ENCODE data around the gene HSBP1L1.

HSBP1L1 gene

DNA sequence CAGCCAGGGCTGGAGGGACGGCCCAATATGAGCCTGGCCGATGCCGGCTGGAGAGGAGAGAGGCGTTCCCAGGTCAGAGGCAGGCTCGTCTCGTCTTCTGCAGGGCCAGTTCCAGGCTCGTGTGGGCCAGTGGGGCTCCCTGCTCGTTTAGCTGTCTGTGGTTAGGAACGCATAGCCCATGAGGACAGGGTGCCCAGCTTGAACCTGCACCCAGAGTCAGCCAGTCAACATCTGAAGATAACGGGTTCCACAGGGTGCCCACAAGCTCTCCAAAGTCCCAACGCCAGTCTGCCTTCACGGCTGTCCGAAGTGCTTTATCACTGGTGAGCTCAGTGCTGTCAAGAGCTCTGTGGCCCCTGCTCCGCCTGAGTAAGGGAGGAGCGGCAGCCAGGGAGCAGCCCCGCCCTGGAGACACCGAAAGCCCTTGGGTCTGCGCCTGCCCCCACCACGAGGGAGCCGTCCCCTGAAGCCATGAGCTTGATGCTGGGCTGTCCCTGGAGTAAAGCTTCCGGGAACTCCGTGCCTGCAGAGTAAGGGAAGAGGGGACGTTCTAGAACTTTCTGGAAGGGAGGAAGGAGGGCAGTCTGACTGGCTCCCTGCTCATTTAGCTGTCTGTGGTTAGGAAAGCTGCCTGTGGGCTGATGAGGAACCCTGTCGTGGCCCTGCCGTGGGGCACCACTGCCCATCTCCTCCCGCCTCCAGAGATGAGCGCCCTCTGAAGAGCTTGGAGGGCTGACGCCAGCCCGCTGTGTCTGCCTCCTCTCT, 2.7 kb upstream of the HSBP1L1 start:
- no peak for DNase-seq

DNA sequence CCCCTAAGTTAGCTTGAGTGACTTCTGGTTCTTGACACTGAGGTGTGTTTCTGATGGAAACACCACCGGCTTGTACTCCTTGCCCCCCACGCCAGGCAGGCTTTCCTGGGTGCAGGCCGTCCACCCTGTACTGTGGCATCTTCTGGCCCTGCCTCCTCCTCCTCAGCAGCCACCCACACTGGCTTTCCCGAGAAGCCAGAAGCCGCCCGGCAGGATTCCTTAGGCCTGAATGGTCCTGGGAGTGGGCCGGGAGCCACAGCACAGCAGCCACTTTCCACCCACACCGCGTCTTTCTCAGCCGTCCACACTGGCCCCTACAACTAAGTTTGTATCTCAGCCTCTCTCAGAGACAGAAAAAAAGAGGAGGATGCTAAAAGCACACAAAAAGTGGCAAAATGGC, 2.1 kb upstream of the HSBP1L1 start:
- DNase-seq = no peak

DNA sequence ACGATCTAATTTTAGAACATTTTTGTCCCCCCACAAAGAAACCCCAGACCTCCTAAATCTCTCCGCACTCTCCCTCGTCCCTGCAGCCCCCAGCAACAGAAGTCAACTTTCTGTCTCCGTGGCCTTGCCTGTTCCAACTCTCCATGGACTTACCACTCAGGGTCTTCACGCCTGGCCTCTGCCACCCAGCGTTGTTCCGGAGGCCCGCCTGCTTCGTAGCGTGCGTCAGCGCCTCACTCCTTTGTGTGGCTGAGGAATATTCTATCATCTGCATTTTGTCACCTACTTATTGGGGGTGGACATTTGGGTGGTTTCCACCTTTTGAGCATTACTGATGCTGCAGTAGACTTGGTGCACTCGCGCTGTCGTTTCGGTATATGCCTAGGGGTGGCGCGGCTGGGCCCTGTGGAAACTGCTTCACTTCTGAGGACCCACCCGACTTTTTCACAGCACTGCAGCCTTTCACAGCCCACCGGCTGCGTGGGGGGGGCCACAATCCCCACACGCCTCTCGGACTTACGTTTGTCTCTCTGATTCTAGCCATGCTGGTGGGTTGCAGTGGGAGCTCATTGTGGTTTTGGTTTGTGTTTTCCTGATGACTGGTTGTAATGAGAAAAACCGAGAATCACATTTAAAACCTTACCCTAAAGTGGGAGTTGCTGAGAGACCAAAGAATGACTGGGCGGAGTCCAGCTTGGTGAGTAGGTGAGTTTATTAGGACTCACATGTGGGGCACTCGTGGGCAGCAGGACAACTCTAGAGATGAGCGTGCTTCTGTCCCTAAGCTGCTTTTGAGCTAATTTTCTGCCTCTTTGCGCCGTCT, 1.4 kb upstream of the HSBP1L1 start:
- no peak for DNase-seq

DNA sequence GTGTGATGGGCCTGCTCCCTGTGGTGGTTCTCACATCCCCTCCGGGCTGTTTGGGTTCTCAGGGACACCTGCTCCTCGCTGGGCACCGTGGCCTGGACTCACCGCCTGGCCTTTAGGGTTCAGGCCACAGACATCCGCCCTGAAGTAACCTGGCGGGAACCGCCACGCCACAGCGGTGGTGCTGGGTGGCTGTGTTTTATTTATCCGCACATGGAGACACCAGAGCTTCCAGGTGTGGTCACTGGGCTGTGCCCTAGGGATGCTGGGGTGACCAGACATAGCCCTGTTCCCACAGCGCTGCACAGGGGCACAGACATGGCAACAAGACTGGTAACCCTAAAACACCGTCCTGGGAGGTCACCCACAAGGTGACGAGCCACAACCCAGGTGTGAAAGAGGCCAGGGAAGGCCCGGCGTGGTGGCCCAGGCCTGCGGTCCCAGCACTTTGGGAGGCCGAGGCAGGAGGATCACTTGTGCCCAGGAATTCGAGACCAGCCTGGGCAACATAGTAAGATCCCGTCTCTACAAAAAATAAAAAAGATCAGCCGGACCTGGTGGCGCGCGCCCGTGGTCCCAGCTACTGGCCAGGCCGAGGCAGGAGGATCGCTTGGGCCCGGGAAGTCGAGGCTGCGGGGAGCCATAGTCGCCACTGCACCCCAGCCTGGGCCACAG, 649 bp upstream of the HSBP1L1 start:
- DNase-seq = no peak

DNA sequence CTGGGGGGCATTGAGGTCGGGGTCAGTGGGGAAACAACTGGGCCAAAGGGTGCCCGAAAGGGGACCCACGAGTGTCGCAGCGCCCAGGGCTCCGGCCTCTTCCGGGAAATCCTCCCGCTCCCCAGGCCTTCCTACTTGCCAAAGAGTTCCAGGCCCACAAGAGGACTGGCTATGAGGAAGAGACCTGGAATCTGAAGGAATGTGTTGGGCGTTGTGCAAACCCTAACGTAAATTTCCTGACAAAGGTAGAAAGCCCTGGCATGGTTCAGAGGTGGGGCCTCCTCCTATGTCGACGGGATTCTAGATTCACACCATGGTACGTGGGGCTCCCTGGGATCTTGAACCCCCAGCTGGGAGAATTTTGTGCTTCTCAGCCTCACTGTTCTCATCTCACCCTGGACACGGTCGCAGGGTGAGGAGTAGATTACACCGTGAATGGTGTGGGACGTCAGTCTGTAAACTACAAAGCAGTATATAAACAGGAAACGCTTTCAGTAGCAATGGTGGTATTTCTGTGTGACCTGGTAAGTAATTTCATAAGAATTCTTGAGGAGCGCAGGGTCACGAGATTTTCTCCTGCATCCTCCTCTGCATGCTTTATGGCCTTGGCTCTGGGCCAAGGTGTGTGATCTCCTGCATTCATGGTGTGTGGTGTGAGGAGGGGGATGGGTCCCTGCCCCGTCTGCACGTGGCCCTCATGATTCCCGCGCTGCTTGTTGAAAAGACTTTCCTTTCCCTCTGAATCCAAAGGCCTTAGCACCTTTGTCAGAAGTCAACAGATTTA, 868 bp downstream of the HSBP1L1 start:
- DNase-seq = no peak

DNA sequence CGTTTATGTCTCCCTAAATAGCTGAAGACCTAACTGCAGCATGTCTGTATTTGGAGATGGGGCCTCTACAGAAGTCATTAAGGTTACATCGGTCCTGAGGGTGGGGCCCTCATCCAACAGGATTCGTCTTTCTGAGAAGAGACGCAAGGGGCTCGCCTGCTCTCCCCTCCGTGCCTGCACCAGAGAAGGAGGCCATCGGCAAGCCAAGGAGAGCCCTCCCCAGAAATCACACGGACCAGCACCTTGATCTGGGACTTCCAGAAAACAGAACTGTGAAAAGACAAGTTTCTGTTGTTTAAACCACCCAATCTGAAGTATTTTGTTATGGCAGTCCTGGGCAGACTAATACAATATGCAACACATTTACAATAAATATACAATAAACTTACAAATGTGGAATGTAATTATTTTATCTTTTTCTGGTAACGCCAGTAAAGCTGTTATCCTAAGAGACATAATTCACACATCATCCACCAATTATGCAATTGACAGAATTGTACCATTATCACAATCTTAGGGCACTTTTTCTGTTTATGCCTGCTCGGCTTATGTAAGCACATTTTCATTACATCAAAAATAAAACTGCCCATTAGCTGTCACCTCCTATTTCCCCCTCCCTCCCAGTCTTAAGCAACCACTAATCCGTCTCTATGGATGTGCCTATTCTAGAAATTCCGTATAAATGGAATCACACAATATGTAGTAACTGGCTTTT, 6.1 kb downstream of the HSBP1L1 start:
- no peak for DNase-seq

DNA sequence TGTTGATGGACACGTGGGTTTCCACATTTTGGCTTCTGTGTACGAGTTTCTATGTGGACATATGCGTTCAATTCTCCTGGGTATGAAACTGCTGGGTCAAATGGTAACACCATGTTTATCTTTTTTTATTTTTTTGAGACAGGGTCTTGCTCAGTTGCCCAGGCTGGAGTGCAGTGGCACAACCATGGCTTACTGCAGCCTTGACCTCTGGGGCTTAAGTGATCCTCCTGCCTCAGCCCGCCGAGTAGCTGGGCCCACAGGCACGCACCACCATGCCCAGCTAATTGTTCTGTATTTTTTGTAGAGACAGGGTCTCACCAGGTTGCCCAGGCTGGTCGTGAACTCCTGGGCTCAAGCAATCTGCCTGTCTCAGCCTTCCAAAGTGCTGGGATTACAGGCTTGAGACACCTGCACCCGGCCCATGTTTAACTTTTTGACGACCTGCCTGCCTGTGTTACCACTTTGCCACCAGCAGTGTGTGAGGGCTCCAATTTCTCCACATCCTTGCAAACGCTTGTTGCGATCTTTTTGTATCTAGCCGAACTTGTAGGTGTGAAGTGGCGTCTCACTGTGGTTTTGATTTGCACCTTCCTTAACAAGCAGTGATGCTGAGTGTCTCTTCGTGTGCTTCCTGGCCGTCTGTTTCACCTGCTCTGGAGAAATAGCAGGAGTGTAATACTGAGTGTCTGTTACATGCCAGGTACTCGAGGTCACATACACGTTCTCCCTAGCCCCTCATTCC, 6.9 kb downstream of the HSBP1L1 start:
- no peak for DNase-seq

DNA sequence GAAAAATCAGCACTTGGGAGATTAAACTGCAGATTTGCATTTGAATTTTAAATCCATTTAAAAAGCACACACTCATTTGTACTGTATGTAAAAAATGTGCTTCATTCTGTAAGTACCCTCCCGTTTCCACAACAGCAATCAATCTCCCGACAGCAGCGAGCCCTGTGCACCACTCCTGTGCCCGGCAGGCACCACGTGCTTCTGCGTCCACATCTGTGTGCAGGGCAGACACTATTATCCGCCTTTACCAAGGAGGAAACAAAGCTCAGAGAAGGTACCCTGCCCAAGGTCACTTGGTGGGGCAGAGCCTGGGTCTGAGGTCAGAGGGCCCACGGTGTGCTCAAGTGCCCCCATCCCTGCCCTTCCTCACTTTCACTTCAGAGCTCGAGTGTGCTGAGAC, 7.5 kb downstream of the HSBP1L1 start:
- DNase-seq = no peak

DNA sequence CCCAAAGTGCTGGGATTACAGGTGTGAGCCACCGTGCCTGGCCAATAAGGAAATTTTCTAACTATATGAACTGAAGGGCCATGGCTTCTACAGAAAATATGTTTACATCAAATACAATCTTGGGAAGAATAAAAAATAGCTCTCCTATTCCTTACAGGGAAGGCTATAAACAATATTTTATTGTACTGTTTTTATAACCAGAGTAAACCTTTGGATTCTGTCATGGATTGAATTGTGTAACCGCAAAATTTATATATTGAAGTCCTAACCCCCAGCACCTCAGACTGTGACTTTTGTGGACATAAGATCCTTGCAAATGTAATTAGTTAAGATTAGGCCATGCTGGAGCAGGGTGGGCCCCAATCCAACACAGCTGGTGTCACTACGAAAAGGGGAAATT, 8.3 kb downstream of the HSBP1L1 start:
- DNase-seq = no peak

DNA sequence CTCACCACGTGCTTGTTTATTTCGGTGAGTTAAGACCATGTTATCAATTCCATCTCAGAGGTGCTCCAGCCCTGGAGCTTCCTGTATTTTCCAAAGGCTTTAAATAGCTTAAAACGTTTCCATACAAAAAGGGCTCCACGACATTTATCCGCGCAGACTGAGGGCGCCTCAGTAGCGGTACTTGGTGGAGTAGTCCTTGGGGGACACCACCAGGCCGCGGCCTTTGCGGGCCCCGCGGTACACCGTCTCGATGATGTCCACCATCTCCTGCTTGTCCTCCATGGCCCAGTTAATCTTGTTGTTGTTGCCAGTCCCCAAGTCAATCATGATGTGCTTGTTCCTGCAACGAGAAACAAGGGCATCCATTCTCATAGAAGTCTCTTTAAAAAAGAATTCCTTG, 9.1 kb downstream of the HSBP1L1 start:
- DNase-seq = no peak

DNA sequence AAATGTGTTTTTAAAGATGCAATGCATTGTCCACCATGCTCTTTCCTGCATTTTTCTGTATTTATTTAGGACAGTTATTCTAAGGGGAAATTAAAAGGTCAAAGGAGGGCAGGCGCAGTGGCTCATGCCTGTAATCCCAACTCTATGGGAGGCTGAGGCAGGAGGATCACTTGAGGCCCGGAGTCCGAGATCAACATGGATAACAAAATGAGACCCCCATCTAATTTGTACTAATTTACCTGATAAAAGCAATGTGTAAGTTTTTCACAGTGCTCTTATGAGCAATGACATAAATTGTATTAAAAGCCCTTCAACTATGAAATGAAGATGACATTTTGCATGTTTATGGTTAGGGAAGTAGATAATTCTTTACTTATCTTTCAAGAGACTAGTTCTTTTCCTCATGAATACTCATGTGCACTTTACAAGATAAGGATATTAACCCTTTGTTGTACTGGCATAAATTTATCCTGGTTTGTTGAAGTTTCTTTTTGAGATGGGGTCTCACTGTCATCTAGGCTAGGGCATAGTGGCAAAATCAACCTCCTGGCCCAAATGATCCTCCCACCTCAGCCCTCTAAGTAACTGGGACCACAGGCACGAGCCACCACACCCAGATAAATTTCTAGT, 9.7 kb downstream of the HSBP1L1 start:
- no peak for DNase-seq

DNA sequence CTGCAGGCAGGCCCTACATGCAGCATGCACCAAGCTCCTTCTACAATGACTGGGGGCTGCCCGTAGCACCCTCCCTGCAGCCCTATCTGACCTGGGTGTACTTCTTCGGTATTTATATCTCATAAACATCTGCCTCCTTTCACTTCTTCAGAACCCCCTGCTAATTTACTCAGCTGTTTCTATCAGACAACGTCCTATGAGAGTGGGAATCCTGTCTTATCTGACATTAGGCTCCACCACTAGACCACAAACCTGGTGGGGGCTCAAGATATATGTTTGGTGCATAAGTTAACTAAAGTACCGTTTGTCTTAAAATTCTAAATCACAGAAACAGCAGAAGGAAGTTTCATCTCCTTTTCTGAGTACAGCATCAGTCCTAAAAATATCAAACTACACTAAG, 10.6 kb downstream of the HSBP1L1 start:
- DNase-seq = no peak

DNA sequence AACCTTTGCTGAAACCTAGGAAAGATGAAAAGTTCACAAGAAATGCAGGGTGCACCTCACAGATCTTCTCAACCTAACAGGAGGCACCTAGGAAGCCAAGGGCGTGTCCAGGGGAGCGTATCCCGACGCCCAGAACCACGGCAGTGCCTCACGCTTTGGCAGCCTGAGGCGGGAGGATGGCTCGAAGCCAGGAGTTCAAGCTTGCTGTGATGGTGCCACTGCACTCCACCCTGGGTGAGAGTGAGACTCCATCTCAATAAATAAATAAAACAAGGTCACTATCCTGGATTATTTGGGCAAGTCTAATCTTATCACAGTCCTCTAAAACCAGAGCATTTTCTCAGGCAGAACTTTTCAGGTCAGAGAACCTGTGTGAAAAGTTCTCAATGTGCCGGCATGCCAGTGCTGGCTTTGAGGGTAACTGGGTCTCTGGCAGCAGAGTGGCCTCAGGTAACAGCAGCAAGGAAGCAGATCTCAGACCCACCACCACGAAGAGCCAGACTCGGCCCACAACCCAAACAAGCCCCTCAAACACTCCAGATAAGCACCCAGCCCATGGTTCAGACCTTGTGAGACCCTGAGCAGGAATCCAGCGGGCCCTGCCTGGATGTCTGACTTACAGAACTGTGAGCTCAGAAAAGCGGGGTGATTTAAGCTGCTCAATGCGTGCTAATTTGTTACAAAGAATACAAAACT, 11.7 kb downstream of the HSBP1L1 start:
- no peak for DNase-seq

DNA sequence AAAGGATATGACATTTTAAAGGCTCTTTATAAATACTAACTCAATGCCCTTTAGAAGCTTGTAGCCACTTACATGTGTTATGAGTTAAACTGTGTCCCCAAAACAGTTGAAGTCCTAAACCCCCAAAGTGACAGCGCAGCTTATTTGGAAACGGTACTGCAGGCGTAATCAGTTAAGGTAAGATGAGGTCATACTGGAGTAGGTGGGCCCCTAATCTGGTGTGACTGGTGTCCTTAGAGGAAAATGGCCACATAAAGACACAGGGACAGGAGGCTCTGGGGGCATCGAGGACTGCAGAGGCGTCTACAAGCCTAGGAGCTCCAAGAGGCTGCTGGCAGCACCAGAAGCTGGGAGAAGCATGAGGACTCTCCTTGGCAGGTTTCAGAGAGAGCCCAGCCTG, 15.4 kb downstream of the HSBP1L1 start:
- no peak for DNase-seq

DNA sequence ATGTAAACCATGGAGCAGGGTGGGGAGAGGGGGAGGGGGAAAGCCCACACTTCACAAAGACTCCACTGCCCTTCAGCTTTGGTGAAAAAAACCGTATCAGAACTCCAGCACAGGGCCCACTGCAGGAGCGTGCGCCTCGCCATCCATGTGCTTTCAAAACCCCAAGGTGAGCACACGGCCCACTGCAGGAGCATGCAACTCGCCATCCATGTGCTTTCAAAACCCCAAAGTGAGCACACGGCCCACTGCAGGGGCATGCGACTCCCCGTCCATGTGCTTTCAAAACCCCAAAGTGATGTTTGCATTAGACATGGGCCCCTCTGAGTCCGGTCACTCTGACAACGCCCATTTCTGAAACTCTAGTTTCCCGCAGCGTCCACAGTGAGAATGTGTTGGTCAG, 16.1 kb downstream of the HSBP1L1 start:
- DNase-seq = no peak

DNA sequence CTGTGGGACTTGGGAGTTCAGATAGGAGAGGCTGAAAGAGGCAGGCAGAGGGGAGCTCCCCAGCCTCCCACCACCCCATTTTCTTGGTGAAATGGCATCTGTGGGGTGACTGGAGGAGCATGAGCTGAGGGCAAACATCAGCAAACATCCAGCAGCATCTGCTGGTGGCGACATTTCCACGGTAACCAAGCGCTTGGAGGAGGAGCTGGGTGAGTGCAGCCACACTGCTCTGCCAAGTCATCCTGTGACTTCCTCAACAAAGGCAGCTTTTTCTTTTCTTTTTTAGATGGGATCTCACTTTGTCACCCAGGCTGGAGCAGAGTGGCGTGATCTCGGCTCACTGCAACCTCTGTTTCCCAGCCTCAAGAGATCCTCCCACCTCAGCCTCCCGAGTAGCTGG, 18.3 kb downstream of the HSBP1L1 start:
- no peak for DNase-seq

DNA sequence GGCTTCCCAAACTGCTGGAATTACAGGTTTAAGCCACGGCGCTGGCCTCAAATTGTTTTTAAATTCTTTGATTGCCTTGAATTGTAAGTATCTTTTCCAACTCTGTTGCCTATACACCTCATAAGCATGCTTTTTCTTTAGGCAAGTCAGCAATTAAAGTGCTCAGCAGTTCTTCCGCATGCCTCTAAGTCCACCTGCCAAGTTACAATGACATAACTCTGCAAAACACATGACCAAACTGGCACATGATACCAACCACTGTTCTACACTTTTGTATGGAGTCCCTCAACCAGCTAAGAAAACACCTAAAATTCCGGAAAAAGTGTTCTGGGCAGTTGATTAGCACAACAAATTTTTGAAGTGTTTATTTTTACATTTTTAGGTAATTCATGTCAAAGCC, 18.8 kb downstream of the HSBP1L1 start:
- DNase-seq = no peak

DNA sequence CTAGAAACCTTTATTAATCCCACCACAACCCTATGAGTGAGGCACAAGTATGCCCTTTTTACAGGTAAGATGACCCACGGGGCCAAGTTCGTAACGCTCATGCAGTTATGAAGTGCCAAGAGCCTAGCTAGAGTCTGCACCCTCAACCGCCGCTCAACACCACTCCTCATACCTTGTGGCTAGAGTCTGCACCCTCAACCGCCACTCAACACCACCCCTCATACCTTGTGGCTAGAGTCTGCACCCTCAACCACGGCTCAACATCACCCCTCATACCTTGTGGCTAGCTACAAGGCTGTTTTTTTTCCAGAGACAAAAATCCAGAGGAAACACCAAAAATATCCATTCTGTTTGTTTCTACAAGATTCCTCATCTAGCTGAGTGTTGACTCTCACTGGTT, 19.4 kb downstream of the HSBP1L1 start:
- DNase-seq = no peak

DNA sequence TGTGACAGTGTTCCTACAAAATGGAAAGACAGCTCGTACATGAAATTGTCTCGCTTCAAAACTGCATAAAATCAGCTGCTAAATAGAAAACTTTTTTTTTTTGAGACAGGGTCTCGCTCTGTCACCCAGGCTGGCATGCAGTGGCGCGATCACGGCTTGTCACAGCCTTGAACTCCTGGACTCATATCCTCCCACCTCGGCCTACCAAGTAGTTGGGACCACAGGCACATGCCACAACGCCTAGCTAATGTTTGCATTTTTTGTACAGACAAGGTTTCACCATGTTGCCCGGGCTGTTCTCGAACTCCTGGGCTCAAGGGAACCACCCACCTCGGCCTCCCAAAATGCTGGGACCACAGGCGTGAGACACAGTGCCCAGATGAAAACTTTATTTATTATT, 20.7 kb downstream of the HSBP1L1 start:
- DNase-seq = no peak

DNA sequence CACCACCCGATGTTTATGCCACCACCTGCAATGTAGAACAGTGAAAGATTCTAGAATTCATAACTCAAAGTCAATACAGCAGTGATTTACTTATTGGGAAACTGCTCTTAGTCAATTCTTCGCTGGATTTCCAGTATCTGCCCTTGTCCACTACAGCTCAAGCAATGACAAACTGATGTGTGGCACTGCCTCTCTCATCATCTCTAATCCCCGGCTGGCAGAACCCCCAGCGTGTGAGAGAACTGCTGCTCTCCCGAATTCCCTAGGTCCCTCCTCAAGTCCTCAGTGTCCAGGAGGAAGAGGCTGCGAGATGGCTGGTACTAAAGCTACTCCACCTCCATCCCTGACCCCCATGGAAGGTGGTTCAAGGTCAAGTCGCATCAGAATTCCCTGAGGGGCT, 22.3 kb downstream of the HSBP1L1 start:
- no peak for DNase-seq

DNA sequence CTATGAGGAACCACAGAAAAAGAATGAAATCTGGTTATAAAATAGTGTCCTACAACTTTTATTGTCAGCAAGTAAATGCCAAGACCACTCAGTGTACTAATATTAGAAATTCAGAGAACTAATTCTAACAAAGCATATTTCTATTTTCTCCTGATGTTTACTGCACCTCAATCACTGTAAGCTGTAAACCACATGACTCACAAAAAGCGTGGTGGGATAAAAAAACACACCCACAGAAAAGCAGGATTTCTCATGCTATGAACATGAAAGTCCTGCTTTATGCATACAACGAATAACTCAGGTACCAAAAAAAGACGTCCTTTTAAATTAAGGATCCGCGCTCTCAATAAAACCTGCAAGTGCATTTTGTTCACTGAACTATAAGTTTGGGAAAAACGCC, 23.1 kb downstream of the HSBP1L1 start:
- no peak for DNase-seq
